Neural cell (in vitro differentiated cells): ENCODE results near the gene TUBD1. TPM values are rescaled to one million over a fixed set of nuclear protein-coding genes. Genes with fewer than 3 reads are reported as not detected.

Source experiments
- H2AFZ ChIP-seq: fragments of 200-600, 300-800 bp; sonication (generic), shearing (Covaris generic); 2 replicates; pipeline ENCODE4 v1.6.0; 2014; ENCODE audit warnings: low read depth, mild to moderate bottlenecking, antibody characterized with exemption, low read length, moderate library complexity
- H3F3A ChIP-seq: fragments of 200-600 bp; shearing (Covaris generic); 2 replicates; pipeline ENCODE4 v1.6.1; 2016; ENCODE audit warnings: mild to moderate bottlenecking, moderate library complexity, mixed read lengths, antibody characterized with exemption, low read length; ENCODE audit not compliant: insufficient read depth, poor library complexity, severe bottlenecking
- H3K27ac ChIP-seq: fragments of 200-600, 300-800 bp; sonication (generic), shearing (Covaris generic); 2 replicates; pipeline ENCODE4 v1.5.1; 2014; ENCODE audit warnings: mild to moderate bottlenecking, low read length, moderate library complexity
- H3K27me3 ChIP-seq: fragments of 300-800, 200-600 bp; sonication (generic), shearing (Covaris generic); 2 replicates; pipeline ENCODE4 v1.6.0; 2014; ENCODE audit warnings: mild to moderate bottlenecking, low read depth, low read length, moderate library complexity; ENCODE audit not compliant: insufficient read depth
- H3K36me3 ChIP-seq: fragments of 300-800, 200-600 bp; sonication (generic), shearing (Covaris generic); 2 replicates; pipeline ENCODE4 v1.5.1; 2014; ENCODE audit warnings: mild to moderate bottlenecking, antibody characterized with exemption, low read length, moderate library complexity; ENCODE audit not compliant: insufficient read depth
- H3K4me2 ChIP-seq: fragments of 300-800, 200-600 bp; sonication (generic), shearing (Covaris generic); 2 replicates; pipeline ENCODE4 v1.6.0; 2014; ENCODE audit warnings: mild to moderate bottlenecking, low read length
- H3K4me3 ChIP-seq: fragments of 300-800, 200-600 bp; sonication (generic), shearing (Covaris generic); 2 replicates; pipeline ENCODE4 v1.5.1; 2014; ENCODE audit warnings: mild to moderate bottlenecking, low read length, moderate library complexity
- H3K79me2 ChIP-seq: fragments of 200-600 bp; shearing (Covaris generic); replicated peaks from 2 replicates; pipeline ENCODE4 v1.6.0; 2014; ENCODE audit warnings: mild to moderate bottlenecking, low read length, moderate library complexity; ENCODE audit not compliant: insufficient read depth
- H3K9ac ChIP-seq: fragments of 300-800, 200-600 bp; sonication (generic), shearing (Covaris generic); 2 replicates; pipeline ENCODE4 v1.6.1; 2016; ENCODE audit warnings: mild to moderate bottlenecking, low read length, mixed read lengths
- H3K9me2 ChIP-seq: fragments of 200-600 bp; shearing (Covaris generic); 2 replicates; pipeline ENCODE4 v1.6.1; 2016; ENCODE audit warnings: mild to moderate bottlenecking, low read length, mixed read lengths; ENCODE audit not compliant: insufficient read depth
- H3K9me3 ChIP-seq: fragments of 200-600, 300-800 bp; sonication (generic), shearing (Covaris generic); 2 replicates; pipeline ENCODE4 v1.6.1; 2016; ENCODE audit warnings: mild to moderate bottlenecking, mixed run types, low read length, moderate library complexity, mixed read lengths
- H4K20me1 ChIP-seq: fragments of 200-600 bp; shearing (Covaris generic); 2 replicates; pipeline ENCODE4 v1.6.1; 2016; ENCODE audit warnings: mild to moderate bottlenecking, mixed run types; ENCODE audit not compliant: insufficient read depth
- CTCF ChIP-seq: fragments of 450-650 bp; IDR thresholded peaks from 2 replicates; pipeline ENCODE4 v1.5.1; 2014; ENCODE audit warnings: antibody characterized with exemption, mild to moderate bottlenecking, moderate library complexity; ENCODE audit not compliant: poor library complexity, severe bottlenecking
- EP300 ChIP-seq: fragments of 450-650 bp; conservative IDR thresholded peaks from 2 replicates; pipeline ENCODE4 v1.6.1; 2014; ENCODE audit warnings: antibody characterized with exemption, mild to moderate bottlenecking, moderate library complexity; ENCODE audit not compliant: poor library complexity, severe bottlenecking
- EZH2 ChIP-seq: fragments of 200-600, 300-800 bp; shearing (Covaris generic), sonication (generic); IDR thresholded peaks from 2 replicates; pipeline ENCODE4 v1.6.1; 2014; ENCODE audit warnings: antibody characterized with exemption, low read length, borderline replicate concordance, mild to moderate bottlenecking; ENCODE audit not compliant: insufficient read depth, poor library complexity, severe bottlenecking
- MXI1 ChIP-seq: fragments of 450-650 bp; conservative IDR thresholded peaks from 2 replicates; pipeline ENCODE4 v1.6.1; 2014; ENCODE audit warnings: antibody characterized with exemption, mild to moderate bottlenecking; ENCODE audit not compliant: poor library complexity, severe bottlenecking
- POLR2AphosphoS5 ChIP-seq: IDR thresholded peaks from 2 replicates; pipeline ENCODE4 v1.6.1; 2012
- RAD21 ChIP-seq: fragments of 450-650 bp; conservative IDR thresholded peaks from 2 replicates; pipeline ENCODE4 v1.6.1; 2014; ENCODE audit warnings: antibody characterized with exemption, mild to moderate bottlenecking, moderate library complexity
- REST ChIP-seq: IDR thresholded peaks from 2 replicates; pipeline ENCODE4 v1.6.1; 2012; ENCODE audit warnings: borderline replicate concordance
- SMC3 ChIP-seq: fragments of 450-650 bp; conservative IDR thresholded peaks from 2 replicates; pipeline ENCODE4 v1.6.1; 2014; ENCODE audit warnings: antibody characterized with exemption, mild to moderate bottlenecking, moderate library complexity; ENCODE audit not compliant: poor library complexity
- TAF1 ChIP-seq: IDR thresholded peaks from 2 replicates; pipeline ENCODE4 v1.6.1; 2012; ENCODE audit warnings: low read depth
- polyA plus RNA-seq: library from polyadenylated mRNA; depleted of rRNA; stranded (reverse); fragments of >200 nt; gene quantifications from 2 replicates; pipeline ENCODE4 v1.2.3, GENCODE V29; 2014

The TUBD1 gene
- polyA plus RNA-seq, 1 donor from 2014 or later, result 12.3 TPM

GRCh38 chr17:59837308-59838051 is 55.3 kb downstream of the TUBD1 start:
- Histone ChIP-seq H2AFZ (no peak overlapping the region), H3F3A (no peaks in the 10 kb centered on the region), H3K27me3 (no peaks in the 10 kb centered on the region), H4K20me1 (no peaks in the 10 kb centered on the region), H3K9me2 (no peaks in the 10 kb centered on the region), H3K79me2 (no peaks in the 10 kb centered on the region), H3K9me3 (no peaks in the 10 kb centered on the region), H3K4me2 (no peak overlapping the region), H3K4me3 (no peak overlapping the region), H3K27ac (no peak overlapping the region), H3K36me3 (no peaks in the 10 kb centered on the region), H3K9ac (no peak overlapping the region)
- no peak for TF ChIP-seq TAF1

GRCh38 chr17:59832883-59833379 is 59.8 kb downstream of the TUBD1 start:
- H3K4me3 ChIP-seq, result no peak overlapping the region
- no peak overlapping the region for H2AFZ ChIP-seq
- no peaks in the 10 kb centered on the region for H3K79me2 ChIP-seq
- no peaks in the 10 kb centered on the region for H3K27me3 ChIP-seq
- H3K4me2 ChIP-seq, result no peak overlapping the region
- no peaks in the 10 kb centered on the region for H3K36me3 ChIP-seq
- H4K20me1 ChIP-seq, result no peaks in the 10 kb centered on the region
- H3F3A ChIP-seq, result no peaks in the 10 kb centered on the region
- H3K9me3 ChIP-seq, result no peaks in the 10 kb centered on the region
- TF ChIP-seq MXI1, result no peak
- no peak for TF ChIP-seq POLR2AphosphoS5
- no peak for TF ChIP-seq TAF1
- TF ChIP-seq EZH2, result no peak
- no peak for TF ChIP-seq REST
- TF ChIP-seq EP300, result no peak
- TF ChIP-seq SMC3, result no peak
- no peak for TF ChIP-seq CTCF
- no peak for TF ChIP-seq RAD21
- H3K9me2 ChIP-seq, result no peaks in the 10 kb centered on the region
- no peak overlapping the region for H3K9ac ChIP-seq
- no peak overlapping the region for H3K27ac ChIP-seq
